Retina (tissue), 1 donor: ENCODE results near the gene IL20.

Experiments
- DNase-seq: peaks from one replicate; pipeline ENCODE4 v3.0.0-alpha.2; 2016

IL20 gene

DNA sequence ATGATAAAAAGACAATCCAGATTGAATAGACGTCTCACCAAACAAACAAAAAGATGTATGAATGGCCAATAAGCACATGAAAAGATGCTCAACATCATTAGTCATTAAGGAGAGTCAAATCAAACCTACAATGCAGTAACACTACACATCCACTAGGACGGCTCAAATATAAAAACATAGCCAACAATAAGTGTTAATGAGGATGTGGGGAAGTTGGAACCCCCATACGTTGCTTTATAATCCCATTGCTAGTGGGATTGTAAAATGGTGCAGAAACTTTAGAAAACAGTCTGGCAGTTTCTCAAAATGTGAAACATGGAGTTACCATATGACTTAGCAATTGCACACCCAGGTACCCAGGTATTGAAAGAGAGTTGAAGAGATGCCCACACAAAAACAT is 17.1 kb downstream of the IL20 start:
- no peak for DNase-seq

DNA sequence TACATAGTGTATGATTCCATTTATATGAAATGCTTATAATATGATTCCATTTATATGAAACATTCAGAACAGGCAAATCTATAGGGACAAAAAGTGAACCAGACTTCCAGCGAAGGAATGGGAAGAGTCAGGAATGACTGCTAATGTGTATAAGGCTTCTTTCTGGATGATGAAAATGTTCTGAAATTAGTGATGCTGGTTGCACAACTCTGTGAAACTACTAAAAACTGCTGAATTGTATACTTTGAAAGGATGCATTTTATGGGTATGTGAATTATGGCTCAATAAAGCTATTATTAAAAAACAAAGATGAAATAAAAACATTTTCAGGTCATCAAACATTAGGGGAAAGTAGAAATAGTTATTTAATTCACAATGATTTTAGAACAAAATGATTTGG is 17.7 kb downstream of the IL20 start:
- DNase-seq, result no peak

DNA sequence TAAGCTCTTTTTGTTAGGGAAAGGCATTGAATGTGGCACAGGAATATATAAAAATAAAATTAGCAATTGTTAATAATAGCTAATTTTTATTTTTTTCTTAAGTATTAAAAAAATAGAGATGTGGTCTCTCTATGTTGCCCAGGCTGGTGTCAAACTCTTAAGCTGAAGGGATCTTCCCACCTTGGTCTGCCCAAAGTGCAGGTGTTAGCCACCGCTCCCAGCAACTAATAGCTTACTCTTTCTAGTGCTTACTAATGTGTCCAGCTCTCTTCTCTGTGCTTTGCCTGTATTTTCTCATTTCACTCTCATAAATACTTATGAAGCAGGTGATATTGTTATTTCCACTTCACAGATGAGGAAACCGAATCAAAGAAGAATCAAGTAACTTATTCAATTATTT is 18.5 kb downstream of the IL20 start:
- DNase-seq, result no peak

DNA sequence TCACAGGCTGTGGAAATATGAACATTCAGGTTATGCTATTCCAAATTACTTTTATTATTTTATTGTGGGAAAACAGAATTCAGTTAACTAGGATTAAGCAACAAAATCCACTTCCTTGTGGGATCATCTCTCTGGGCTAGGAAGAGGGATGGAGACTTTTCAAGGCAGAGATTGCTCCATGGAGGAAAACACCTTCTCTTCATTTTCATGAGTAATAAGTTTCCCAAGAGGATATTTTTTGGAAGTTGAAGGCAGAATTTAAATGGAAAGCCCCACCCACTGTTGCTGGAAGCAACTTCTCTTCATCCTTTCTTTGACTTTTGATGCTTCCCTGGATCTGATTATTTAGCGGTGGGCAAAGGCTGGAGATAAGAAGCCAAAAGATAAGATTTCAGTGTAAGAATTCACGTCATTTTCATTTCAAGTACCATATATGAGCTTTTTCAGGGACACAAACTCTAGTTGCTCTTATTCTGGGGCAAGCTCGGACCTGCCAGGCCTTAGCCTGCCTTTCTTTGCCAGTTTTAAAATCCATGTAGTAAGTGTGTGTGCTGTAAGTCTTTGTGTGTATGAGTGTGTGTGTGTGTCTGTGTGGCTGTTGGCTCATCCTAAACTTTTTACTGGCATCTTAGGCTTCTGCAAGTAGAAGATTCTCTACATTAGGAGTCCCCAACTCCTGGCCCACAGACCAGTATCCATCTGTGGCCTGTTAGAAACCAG is 20.1 kb downstream of the IL20 start:
- DNase-seq, result no peak

DNA sequence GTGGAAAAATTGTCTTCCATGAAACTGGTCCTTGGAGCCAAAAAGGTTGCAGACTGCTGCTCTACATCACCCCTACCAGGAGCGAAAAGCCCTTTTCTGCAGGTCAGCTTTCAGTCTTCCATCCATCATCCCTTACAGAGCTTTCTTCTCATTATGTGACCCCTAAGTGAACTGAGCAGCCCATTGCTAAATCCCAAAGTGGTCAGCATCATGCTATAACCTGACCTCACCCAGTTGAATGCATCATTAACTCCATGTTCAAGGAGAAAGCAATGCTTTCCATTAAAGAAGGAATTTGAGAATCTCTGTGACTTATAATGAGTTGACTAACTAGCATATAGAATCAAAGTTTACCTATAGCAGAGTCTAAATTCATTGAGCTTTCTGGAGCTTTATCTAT is 21.4 kb downstream of the IL20 start:
- no peak for DNase-seq

- no peak for DNase-seq
Measured at GRCh38 chr1:206887701-206888100, 22.3 kb downstream of the IL20 start.

DNA sequence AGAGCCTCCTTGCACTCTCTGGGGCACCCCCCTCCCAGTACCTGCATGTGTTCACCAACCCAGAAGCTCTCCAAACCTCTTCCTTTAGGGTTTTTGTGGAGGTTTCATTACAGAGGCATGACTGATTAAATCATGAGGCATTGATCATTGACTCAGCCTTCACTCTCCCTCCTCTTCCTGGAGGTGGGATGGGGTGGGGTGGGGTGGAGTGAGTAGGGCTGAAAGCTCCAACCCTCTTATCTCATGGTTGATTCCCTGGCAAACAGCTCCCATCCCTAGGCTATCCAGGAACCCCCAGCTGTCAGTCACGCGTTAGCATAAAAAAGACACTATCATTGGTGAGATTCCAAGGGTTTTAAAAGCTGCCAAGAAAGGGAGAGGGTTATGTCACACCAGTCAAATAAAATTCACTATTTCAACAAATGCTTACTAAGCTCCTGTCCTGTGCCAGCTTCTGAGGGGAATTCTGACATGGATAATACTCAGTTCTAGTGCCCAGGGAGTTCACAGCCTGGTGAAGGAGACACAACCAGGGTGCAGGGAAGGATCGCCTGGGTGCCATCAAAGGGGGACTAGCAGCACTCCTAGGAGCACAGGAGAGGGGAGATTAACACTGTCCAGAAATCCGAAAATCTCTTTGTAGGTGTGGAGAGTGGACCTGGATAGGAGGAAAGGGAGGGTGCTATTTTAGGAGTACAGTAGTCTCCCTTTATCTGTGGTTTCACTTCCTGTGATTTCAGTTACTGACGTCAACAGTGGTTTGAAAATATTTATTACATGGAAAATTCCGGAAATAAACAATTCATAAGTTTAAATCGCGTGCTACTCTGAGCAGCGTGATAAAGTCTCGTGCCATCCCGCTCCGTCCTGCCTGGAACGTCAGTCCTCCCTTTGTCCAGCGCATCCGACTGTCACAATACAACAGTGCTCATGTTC is 25.0 kb downstream of the IL20 start:
- DNase-seq, result no peak

GRCh38 chr1:206891412-206891811 is 26.0 kb downstream of the IL20 start:
- no peak for DNase-seq

GRCh38 chr1:206892351-206892984 is 27.0 kb downstream of the IL20 start:
- no peak for DNase-seq

DNA sequence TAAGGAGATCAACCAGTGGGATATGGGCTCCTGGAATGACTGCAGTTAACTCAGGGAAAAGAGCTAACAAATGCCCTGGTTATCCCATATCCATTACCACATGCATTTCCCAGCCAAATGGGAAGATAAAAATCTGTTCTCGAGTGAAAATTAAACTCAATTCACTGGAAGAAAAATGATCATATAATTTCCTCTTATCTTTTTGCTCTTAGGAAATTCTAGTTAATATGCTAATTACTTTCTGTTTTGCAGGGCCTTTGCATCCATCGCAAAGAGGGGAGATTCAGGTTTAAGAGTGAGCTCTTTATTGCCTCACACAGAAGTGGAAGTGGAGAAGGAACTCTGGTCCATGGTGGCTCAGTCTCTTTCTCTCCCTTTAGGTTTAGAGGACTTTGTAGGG is 28.0 kb downstream of the IL20 start:
- no peak for DNase-seq

DNA sequence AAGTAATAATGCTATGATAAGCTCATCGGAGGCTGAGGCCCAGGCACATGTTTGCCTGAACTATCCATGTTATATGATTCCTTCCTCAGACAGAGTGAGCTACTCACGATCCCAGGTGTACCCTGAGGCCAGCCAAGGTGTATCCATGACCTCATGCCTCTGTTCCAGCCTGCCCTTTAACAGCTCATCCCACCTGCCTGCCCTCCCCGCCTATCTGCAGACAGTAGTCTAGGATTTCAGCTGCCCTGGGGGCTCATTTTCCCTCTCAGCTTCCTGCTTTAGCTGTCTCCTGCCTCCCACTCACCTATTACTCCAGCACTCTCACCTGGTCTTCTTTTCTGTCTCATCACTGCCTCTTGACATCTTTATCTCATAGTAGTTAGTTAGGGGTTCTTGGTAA is 29.9 kb downstream of the IL20 start:
- no peak for DNase-seq

- no peak for DNase-seq
Measured at GRCh38 chr1:206895837-206896242, 30.4 kb downstream of the IL20 start.

- DNase-seq, result no peak
Measured at GRCh38 chr1:206896261-206896660, 30.8 kb downstream of the IL20 start.

- DNase-seq, result no peak
Measured at GRCh38 chr1:206897175-206897574, 31.8 kb downstream of the IL20 start, which contains the start of gene IL24. Gene IL24 (plus strand): TSS chr1:206897443. CDS start chr1:206897833, 390 bp downstream.

DNA sequence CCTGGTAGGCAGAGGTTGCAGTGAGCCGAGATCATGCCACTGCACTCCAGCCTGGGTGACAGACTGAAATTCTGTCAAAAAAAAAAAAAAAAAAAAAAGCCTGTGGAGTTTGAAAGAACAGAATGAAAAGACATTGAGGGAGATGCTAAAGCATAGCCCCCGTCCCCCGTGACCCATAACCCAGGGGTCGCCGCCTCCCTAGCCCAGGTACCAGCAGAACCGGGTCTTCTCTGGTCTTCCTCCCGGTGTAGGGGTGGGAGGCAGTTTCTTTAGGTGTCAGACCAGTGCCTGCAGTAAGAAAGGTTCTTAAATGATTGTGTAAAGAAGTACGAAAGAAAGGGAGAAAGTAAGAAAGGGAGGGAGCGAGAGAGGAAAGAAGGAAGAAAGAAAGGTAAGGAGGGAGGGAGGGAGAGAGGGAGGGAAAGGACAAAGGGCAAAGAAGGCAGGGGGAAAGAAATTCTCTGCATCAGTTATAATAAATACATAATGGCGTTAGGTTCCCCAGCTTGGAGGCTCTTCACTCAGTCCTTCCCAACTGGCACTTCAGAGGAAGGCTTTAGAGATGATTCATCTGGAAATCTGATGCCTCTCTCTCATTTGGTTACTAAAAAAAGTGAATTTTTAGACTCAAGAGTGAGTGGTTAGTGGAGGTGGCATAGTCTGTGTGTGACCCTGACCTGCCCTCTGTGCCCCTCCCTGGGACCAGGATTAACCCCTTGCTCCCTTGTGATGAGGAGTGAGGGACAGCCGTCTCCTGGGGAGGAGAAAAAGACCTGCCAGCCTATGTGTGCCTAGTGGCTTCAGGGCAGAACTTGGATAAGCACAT is 32.9 kb downstream of the IL20 start:
- DNase-seq, result no peak

- no peak for DNase-seq
Measured at GRCh38 chr1:206898915-206899431, 33.5 kb downstream of the IL20 start.

- DNase-seq, result no peak
Measured at GRCh38 chr1:206899717-206900116, 34.3 kb downstream of the IL20 start.

DNA sequence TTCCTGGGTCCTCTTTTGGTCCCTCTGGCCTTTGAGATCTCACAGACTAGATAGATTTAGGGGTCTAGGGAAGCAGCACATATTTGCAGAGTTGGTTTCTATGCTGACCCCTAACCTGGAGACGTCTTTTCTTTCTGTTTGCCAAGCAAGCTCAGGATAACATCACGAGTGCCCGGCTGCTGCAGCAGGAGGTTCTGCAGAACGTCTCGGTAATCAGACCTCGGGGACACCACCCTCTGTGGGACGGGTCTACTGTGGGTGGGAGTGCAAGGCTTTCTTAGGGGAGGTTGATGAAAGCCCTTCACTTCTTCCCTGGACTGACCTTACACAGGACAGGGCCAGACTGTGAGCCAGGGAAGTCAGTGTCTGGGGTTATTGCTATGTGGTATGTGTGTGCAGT is 34.7 kb downstream of the IL20 start:
- no peak for DNase-seq

GRCh38 chr1:206901944-206902343 is 36.5 kb downstream of the IL20 start:
- DNase-seq, result no peak

GRCh38 chr1:206902702-206903101 is 37.3 kb downstream of the IL20 start:
- no peak for DNase-seq

- DNase-seq, result no peak
Measured at GRCh38 chr1:206903687-206904086, 38.3 kb downstream of the IL20 start.

DNA sequence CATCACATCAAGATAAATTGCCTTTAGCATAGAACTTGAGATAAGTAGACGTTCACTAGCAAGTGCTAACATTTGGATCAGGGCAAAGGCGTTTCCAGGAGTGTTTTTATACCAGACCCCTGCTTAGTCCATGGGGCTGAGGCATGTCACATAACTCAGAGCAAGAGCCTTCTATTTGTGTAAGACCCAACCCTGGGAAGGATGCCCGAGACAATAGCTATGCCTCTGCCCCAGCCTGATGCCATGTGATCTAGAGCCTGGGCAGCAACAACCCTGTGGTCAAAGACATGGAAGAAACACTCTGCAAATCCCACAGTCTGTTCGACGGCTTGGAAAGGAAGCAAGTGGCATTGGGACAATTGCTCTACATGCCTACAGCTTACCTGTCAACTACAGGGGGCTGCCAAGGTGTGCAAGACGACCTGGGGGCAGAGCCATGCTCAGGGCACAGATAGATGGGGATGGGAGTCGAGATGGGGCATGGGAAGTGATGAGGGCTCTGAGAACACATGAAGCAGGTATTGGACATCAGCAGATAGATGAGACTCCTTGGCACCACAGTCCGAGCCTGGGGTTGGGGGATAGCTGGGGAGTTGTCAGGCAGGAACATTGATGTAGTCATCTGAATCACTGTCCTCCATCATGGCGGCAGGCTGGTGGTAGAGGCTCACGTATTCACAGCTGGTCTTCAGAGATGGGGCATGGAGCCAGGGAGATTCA is 39.2 kb downstream of the IL20 start:
- DNase-seq, result no peak
